HG03575 (cell line): ENCODE measurements around the gene ZNF469.

Source experiments
- ATAC-seq: cut with Tn5 transposase; IDR thresholded peaks from one replicate; pipeline ENCODE4 v1.9.1; 2021; ENCODE audit not compliant: unreplicated experiment, insufficient number of reproducible peaks, low FRiP score; ENCODE audit errors: extremely low read depth

ZNF469 gene, protein sequence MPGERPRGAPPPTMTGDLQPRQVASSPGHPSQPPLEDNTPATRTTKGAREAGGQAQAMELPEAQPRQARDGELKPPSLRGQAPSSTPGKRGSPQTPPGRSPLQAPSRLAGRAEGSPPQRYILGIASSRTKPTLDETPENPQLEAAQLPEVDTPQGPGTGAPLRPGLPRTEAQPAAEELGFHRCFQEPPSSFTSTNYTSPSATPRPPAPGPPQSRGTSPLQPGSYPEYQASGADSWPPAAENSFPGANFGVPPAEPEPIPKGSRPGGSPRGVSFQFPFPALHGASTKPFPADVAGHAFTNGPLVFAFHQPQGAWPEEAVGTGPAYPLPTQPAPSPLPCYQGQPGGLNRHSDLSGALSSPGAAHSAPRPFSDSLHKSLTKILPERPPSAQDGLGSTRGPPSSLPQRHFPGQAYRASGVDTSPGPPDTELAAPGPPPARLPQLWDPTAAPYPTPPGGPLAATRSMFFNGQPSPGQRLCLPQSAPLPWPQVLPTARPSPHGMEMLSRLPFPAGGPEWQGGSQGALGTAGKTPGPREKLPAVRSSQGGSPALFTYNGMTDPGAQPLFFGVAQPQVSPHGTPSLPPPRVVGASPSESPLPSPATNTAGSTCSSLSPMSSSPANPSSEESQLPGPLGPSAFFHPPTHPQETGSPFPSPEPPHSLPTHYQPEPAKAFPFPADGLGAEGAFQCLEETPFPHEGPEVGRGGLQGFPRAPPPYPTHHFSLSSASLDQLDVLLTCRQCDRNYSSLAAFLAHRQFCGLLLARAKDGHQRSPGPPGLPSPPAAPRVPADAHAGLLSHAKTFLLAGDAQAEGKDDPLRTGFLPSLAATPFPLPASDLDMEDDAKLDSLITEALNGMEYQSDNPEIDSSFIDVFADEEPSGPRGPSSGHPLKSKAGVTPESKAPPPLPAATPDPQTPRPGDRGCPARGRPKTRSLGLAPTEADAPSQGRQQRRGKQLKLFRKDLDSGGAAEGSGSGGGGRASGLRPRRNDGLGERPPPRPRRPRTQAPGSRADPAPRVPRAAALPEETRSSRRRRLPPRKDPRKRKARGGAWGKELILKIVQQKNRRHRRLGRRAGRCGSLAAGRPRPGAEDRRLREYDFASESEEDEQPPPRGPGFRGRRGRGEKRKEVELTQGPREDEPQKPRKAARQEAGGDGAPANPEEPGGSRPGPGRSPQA (N-terminal part only)

DNA sequence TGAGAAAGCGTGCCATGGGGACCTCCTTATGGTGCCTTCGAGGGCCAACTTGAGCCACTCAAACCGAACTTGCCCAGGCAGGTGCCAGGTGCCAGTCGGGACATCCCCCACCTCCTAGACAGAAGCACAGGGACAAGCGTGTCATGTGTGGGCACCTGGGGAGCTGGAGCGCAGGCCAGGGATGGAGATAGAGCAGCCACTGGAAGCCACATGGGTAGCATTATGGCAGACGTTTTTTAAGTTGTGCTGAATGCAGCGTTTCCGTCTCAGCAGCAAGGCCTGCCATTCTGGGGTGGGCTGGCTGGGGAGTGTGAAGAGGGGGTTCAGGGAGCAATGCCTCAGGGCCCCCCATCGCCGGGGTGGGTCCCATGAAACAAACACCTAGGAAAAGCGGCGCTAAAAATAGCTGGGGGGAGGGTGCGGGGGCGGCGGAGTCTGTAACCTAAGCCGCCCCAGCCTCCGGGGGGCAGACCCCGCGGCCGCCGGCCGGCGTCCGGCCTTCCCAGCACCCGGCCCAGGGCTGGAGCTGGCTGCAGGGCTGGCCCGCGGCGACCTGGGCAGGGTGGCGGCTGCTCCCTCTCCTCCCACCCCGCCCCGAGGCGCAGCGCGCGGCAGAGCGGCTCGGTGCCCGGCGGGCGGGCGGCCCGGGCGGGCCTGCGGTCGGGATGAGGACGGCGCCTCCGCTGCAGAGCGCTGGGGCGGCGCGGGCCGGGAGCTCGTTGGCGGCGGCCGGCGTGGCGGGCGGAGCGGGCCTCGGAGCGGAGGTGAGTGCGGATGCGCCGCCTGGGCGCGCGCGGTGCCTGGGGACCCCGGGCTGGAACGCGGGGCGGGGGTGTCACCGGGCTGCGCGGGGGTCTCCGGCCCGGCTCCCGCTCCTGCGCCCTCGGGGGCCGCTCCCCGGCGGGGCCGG is at the start of gene ZNF469:
ZNF469 (plus strand) TSS at position 469 of the 910 bp plus-strand sequence. CDS start 44,512 bp downstream, outside the sequence.
- no peak for ATAC-seq

DNA sequence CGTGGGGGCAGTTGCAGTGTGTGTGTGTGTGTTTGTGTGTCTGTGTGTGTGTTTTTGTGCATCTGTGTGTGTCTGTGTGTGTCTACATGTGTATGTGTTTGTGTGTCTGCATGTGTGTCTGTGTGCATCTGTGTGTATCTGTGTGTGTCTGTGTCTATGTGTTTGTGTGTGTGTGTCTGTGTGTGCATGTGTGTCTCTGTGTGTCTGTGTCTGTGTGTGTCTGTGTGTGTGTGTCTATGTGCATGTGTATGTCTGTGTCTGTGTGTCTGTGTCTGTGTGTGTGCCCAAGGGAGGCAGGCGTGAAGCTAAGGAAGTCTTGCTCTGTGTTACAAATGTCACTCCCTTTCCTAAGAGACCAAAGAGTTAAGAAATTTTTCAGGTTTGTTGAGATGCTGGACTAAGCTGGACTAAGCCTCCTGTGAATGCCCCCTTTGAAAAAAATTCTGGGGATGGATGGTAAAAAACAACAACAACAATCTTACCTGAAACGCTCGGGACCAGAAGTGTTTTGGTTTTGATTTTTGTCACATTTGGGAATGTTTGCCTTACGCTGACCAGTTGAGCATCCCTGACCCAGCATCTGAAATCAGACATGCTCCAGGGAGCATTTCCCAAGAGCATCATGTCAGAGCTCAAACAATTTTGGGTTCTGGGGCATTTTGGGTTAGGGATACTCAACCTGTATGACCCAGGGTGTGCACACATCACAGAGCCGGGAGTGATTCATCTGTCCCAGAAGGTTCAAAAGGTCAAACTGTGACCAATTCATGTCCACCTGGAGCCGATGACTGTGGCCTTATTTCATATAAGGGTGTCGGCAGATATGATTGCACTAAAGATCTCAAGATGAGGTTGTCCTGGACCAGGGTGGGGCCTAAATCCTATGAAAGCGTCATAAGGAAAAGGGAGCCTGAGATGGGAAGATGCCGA is 48.6 kb upstream of the ZNF469 start:
- no peak for ATAC-seq

DNA sequence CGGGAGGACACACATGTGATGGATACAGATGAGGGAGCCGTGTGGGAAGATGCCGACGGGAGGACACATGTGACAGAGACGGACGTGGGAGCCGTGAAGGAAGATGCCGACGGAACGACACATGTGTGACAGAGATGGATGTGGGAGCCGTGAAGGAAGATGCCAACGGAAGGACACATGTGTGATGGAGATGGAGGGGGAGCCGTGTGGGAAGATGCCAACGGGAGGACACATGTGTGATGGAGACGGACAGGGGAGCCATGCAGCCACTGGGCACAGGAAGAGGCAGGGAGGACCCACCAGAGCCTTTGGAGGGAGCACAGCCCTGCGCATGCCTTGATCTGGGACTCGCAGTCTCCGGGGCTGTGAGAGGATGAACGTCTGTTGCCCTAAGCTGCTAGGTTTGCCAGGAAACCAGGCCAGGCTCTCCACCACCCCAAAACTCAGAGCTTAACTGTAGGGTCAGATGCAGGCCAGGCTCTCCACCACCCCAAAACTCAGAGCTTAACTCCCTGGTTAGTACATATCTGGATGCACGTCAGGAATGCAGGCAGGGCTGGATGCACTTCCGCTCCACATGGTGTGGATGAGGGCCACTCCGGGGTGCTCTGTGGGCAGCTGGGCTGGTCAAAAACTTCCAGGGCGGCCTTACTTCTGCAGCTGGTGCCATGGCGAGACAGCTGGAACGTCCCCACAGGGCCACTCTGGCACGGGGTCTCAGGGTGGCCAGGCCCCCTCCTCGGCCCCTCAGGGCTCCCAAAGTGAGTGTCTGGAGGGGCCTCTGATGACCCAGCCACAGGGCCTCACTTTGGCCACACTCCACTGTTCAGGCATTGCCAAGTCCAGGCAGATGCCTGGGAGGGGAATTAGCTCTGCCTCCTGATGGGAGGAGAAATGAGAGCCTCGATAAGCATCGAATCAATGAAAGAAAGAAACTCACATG is 47.7 kb upstream of the ZNF469 start:
- no peak for ATAC-seq

DNA sequence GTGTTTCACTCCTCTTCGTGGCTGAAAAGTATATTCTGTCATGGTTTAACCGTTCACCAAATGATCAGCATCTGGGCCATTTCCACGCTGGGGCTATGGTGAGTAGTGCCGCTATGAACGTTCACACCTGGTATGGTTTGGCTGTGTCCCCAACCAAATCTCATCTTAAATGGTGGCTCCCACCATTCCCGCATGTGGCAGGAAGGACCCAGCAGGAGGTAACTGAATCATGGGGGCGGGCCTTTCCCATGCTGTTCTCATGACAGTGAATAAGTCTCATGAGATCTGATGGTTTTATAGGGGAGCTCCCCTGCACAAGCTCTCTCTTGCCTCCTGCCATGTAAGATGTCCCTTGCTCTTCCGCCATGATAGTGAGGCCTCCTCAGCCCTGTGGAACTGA is 45.7 kb upstream of the ZNF469 start:
- ATAC-seq = no peak

DNA sequence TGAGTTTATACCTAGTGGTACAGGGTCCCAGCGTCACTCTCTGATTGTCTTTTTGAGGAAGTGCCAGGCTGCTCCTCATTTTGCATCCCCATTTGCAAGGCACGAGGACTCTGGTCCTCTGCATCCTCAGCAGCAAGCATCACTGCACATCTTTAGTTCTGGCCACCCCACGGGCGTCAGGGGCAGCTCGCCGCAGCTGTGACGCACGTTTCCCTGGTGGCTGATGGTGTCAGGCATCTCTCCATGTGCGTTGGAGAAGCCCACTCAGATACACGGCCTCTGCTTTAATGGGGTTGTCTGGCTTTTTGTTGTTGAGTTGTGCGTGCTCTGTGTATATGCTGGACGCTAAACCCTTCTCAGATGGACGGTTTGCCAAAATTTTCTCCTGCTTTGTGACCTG is 45.2 kb upstream of the ZNF469 start:
- no peak for ATAC-seq

DNA sequence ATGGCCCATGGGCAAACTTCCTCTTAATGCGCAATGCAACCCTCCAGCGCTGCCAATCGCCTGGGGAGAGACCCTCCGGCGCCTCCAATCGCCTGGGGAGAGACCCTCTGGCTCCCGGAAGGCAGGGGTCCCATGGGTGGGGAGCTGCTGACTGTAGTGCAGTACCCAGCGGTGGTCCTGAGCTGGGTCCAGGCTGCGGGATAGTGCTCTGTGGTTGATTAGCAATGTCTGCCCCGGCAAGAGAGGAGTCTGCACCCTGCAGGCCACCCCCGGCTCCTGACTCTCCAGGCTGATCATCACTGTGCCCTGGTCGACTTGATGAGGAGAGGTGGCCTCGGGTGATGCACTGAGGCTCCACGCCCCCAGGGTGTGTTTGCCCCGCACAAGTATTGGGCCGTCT is 44.6 kb upstream of the ZNF469 start:
- no peak for ATAC-seq

DNA sequence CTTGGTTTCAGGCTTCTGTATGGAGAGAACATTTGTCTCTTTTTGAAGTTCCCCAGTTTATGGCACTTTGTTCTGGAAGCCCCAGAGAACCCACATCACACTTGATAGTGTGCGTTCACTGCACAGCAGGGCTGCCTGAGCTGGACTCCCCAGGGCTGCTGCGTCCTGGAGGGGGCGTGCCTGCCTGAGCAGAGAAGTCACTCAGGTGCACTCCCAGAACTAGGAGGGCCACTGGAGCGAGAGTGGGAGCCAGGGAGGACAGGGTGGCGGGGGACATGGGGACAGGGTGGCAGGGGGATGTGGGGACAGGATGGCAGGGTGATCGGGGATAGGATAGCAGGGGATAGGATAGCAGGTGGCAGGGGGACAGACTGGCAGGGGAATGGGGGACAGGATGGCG is 43.9 kb upstream of the ZNF469 start:
- no peak for ATAC-seq

DNA sequence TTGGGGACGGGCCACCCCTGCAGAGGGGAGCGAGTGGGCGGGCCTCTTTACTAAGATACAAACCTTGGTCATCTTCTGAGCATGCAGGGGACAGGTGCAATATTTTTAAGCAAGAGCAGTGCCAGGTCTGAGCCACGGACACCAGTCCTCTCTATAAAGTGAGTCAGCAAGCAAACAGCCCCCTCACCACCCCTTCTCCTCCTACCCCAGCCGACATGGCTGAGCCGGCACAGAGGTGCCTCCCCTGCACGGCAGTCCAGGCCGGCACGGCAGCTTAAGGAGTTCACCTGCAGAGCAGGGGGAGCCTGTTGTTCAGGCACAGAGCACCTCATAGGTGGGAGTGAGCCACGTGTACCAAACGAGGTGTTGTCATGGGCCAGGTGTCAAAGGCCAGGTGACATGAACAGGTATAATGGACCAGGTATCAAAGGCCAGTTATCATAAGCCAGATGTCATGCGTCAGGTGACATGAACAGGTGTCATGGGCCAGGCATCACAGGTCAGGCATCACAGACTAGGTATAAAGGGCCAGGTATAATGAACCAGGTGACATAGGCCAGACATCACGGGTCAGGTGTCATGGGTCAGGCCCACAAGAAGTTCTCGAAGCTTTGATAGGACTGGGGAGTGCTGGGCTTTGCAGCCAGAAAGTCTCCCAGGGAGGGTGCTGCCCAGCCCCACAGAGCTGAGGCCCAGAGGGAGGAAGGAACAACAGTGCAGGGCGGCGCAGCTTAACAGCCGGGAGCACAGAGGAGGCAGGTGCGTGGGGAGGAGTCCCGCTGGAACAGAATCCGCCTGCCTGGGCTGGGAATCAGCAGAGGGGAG is 42.6 kb upstream of the ZNF469 start:
- ATAC-seq = no peak

DNA sequence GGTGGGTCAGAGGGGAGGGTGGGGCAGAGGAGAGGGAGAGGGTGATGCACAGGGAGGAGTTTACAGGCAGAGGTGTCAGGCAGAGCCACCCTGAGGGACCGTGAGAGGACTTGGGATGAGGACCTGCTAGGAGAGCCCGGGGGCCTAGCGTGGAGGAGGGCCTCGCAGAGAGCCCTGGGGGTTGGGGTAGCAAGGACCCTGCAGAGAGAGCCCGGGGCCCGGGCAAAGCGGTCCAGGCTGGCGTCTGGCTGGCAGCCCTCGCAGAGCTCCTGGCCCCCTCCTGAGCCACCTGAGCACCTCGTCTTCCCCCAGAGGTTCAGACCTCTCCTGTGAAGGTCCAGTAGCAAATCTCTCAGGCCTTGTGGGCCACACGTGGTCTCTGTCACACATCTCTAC is 42.0 kb upstream of the ZNF469 start:
- no peak for ATAC-seq

DNA sequence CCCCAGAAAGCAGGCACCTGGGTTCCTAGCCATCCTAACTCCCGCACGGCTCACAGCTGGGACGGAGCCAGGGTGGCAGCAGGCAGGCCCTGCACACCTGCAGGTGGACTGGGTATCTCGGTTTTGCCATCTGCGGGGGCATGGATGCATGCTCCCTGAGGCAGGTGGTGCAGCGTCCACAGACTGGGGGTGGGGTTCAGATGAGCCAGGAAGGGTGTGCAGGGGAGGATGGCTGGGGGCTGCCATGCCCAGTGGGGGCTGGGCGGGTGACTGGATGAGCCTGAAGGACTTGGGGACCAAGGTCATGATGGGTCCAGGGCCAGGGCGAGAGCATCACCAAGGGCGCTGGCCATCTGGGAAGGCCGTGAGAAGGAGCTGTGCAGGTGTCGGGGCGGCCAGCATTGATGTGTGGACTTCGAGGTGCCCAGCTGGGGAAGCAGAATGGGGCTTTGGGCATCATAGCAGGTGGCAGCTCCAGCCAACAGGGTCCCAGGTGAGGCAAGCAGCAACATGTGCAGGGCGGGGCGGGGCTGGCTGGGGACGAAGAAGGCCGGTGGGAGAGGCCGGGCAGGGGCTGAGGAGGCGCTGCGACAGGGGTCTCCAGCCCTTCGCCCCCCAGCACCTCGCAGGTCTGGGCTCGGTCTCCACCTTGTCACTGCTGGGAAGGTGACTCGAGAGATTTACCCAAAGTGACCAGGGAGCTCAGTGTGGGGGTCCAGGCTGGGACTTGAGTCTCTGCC is 41.0 kb upstream of the ZNF469 start:
- ATAC-seq = no peak

DNA sequence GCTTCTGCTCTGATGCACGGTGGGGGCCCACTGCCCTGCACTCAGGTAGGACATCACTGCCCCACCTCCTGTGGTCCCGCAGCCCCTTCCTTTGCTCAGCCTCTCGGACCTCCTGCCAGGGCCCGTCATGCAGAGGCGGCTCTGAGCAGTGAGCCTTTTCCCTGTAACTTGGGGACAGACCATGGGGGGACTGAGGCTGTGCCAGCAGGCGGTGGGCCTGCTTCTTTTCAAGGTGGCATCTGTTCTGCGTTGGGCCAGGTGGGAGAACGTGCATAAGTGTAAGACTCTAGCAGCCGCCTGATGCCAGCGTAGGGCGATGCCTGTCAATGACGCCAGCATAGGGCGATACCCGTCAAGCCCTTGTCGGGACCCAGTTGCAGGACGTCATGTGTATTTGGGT is 40.3 kb upstream of the ZNF469 start:
- ATAC-seq = no peak

DNA sequence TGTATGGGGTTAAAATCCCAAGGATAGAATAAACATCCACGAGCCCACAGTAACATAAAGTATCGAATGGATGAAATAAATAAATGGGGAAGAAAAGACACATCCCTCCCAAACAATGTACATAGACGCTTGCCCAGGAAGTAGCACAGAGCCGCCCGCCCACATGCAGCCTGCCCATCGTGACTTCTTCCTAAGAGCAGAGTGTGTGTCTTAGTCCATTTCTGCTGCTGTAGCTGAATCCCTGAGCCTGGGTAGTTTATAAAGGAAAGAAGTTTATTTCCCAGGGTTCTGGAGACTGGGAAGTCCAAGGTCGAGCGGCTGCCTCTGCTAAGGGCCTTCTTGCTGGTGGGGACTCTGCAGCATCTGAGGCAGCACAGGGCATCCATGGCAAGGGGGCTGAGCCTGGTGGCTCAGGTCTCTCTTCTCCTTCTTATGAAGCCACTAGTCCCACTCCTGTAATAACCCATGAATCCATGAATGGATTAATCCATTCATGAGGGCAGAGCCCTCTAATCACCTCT is 39.4 kb upstream of the ZNF469 start:
- ATAC-seq = no peak

DNA sequence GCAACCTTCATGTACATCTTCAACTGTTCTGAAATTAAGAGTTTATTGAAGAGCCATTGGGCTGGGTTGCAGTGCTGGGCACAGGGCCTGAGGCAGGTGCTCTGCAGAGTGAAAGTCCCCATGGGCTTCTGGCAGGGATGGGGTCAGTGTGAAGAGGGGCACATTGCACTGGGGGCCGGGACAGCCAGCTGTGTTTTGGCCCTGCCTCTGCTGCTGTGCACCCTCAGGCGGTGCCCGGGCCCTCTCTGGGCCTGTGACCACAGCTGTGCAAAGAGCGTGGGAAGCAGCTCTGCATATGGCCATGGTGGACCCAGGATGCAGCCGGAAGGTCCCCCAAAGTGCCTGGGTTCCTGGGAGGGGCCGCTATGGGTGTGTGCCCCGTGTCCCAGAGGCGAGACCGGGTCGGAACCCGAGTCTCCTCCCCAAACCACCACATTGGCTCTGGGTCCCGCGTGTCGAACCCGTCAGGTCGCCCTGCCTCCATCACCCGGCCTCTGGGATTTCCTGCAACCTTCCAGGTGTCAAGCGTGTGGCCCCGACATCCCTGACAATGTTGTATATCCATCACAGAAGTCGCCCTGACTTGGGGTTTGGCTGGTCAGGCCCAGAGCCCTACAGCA is 38.2 kb upstream of the ZNF469 start:
- no peak for ATAC-seq

DNA sequence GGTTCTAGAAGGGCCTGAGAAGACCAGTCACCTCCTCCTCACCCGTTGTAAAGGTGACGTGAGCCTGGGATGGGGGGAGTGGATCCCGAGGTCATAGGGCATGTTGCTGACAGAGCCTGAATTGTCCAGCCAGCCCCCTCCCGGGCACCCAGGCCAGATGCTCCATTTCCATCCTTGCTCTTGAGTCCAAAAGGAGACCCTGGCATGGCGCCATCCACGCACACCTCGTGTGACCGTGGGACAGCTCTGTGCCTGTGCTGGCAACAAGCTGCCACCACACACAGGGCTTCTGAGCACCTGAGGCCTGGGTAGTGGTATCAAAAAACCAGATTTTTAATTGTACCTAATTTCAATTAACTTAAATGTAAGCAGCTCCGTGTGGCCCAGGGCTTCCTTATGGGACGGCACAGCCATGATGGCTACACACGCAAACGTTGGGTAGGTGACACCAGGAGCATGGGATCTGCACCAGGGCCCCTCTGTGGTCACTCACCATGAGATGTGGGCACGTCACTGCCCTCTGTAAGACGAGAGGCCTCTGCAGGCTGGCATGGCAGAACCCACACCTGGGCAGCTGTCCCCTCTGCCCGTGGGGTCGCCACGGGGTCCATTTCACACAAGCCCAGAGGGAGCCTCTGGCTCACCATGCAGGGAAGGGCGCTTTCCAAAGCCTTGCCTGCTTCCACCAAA is 37.6 kb upstream of the ZNF469 start:
- ATAC-seq = no peak
